ENCODE data around the gene MAP1B.

MAP1B gene

GRCh38 chr5:72199681-72200080, 92.4 kb downstream of the MAP1B start:
- DNase-seq = no peak

GRCh38 chr5:72202331-72202825, 95.1 kb downstream of the MAP1B start:
- DNase-seq = no peak

GRCh38 chr5:72203251-72203845, 96.1 kb downstream of the MAP1B start:
- DNase-seq = no peak

GRCh38 chr5:72204946-72205345, 97.7 kb downstream of the MAP1B start:
- no peak for DNase-seq

- no peak for DNase-seq
Measured at GRCh38 chr5:72205431-72206009, 98.2 kb downstream of the MAP1B start.

- peak; percentile 53 to 73 for DNase-seq
Measured at GRCh38 chr5:72206160-72206559, 98.9 kb downstream of the MAP1B start.

- DNase-seq = no peak
Measured at GRCh38 chr5:72206994-72207393, 99.7 kb downstream of the MAP1B start.

- no peak for DNase-seq
Measured at GRCh38 chr5:72208324-72208926, 101.2 kb downstream of the MAP1B start.

- DNase-seq = peak; percentile 81 to 94
Measured at GRCh38 chr5:72209147-72210115, 102.2 kb downstream of the MAP1B start.

- no peak for DNase-seq
Measured at GRCh38 chr5:72210888-72211678, 103.8 kb downstream of the MAP1B start.

- DNase-seq = no peak
Measured at GRCh38 chr5:72212171-72212570, 104.9 kb downstream of the MAP1B start.

- no peak for DNase-seq
Measured at GRCh38 chr5:72213482-72213881, 106.2 kb downstream of the MAP1B start.

- DNase-seq = no peak
Measured at GRCh38 chr5:72214168-72214567, 106.9 kb downstream of the MAP1B start.

- DNase-seq = no peak
Measured at GRCh38 chr5:72216756-72217155, 109.5 kb downstream of the MAP1B start.

GRCh38 chr5:72221099-72221498, 113.8 kb downstream of the MAP1B start:
- DNase-seq = no peak

- peak; percentile 6 to 63 for DNase-seq
Measured at GRCh38 chr5:72221541-72221940, 114.3 kb downstream of the MAP1B start.

GRCh38 chr5:72222521-72222920, 115.2 kb downstream of the MAP1B start:
- DNase-seq = no peak

- DNase-seq = no peak
Measured at GRCh38 chr5:72223371-72223770, 116.1 kb downstream of the MAP1B start.

- DNase-seq = no peak
Measured at GRCh38 chr5:72224946-72225463, 117.7 kb downstream of the MAP1B start.

GRCh38 chr5:72225741-72226140, 118.5 kb downstream of the MAP1B start:
- DNase-seq = no peak

- no peak for DNase-seq
Measured at GRCh38 chr5:72226950-72227349, 119.7 kb downstream of the MAP1B start.

- DNase-seq = no peak
Measured at GRCh38 chr5:72228960-72229359, 121.7 kb downstream of the MAP1B start.
